OCI-LY3 (cell line): Measurements from ENCODE around the gene ACOX3.

Experiments used
- H2AFZ ChIP-seq: fragments of 200-600, 300-600 bp; shearing (Covaris generic); 2 replicates; pipeline ENCODE4 v1.6.0; 2014; ENCODE audit warnings: antibody characterized with exemption, low read depth, low read length
- H3K27ac ChIP-seq: fragments of 200-600, 300-600 bp; sonication (generic); 2 replicates; pipeline ENCODE4 v1.5.1; 2014; ENCODE audit warnings: mild to moderate bottlenecking, low read length, moderate library complexity, mixed read lengths
- H3K27me3 ChIP-seq: fragments of 200-600, 300-600 bp; sonication (generic); 2 replicates; pipeline ENCODE4 v1.6.1; 2014; ENCODE audit warnings: low read depth, low read length, mixed read lengths
- H3K36me3 ChIP-seq: fragments of 200-600, 300-600 bp; sonication (generic); replicated peaks from 2 replicates; pipeline ENCODE3; 2014; ENCODE audit warnings: low read depth, low read length, mixed read lengths
- H3K4me1 ChIP-seq: fragments of 300-600, 200-600 bp; sonication (generic); 2 replicates; pipeline ENCODE4 v1.6.1; 2014; ENCODE audit warnings: low read length, mixed read lengths
- H3K4me2 ChIP-seq: fragments of 200-600, 300-600 bp; sonication (generic); 2 replicates; pipeline ENCODE4 v1.6.1; 2014; ENCODE audit warnings: low read length, mixed read lengths
- H3K4me3 ChIP-seq: fragments of 300-600, 200-600 bp; sonication (generic); 2 replicates; pipeline ENCODE4 v1.5.1; 2014; ENCODE audit warnings: antibody characterized with exemption, mild to moderate bottlenecking, low read length, moderate library complexity
- H3K79me2 ChIP-seq: fragments of 300-600, 200-600 bp; shearing (Covaris generic); 2 replicates; pipeline ENCODE4 v1.6.1; 2014; ENCODE audit warnings: mild to moderate bottlenecking, low read length, mixed read lengths
- H3K9ac ChIP-seq: fragments of 300-600, 200-600 bp; shearing (Covaris generic); 2 replicates; pipeline ENCODE4 v1.6.0; 2014; ENCODE audit warnings: mild to moderate bottlenecking, low read length, moderate library complexity
- H3K9me3 ChIP-seq: fragments of 200-600, 300-600 bp; shearing (Covaris generic); 2 replicates; pipeline ENCODE4 v1.6.1; 2014; ENCODE audit warnings: low read length, mixed read lengths; ENCODE audit not compliant: insufficient read depth
- H4K20me1 ChIP-seq: fragments of 200-600, 300-600 bp; sonication (generic); 2 replicates; pipeline ENCODE4 v1.6.1; 2016; ENCODE audit warnings: low read length, mixed read lengths; ENCODE audit not compliant: insufficient read depth
- CTCF ChIP-seq: fragments of 200-600, 300-600 bp; sonication (generic); IDR thresholded peaks from 2 replicates; pipeline ENCODE4 v1.5.1; 2014; ENCODE audit warnings: antibody characterized with exemption, low read length, low read depth
- EZH2phosphoT487 ChIP-seq: fragments of 200-600 bp; shearing (Covaris generic); IDR thresholded peaks from 2 replicates; pipeline ENCODE4 v1.6.1; 2018; ENCODE audit warnings: antibody characterized with exemption, mixed run types, low read depth

ACOX3 gene

GRCh38 chr4:8368998-8369397, 71.5 kb downstream of the ACOX3 start:
- H3K9me3 ChIP-seq, result no peaks in the 10 kb centered on the region
- no peak for TF ChIP-seq EZH2phosphoT487
- TF ChIP-seq CTCF, result no peak
- no peaks in the 10 kb centered on the region for H3K79me2 ChIP-seq
- no peak overlapping the region for H2AFZ ChIP-seq
- peaks cover 14% of the 10 kb centered on the region for H3K4me1 ChIP-seq
- H3K4me3 ChIP-seq, result no peak overlapping the region
- H3K27me3 ChIP-seq, result no peaks in the 10 kb centered on the region
- H3K9ac ChIP-seq, result no peak overlapping the region
- H3K4me2 ChIP-seq, result no peak overlapping the region
- H4K20me1 ChIP-seq, result no peaks in the 10 kb centered on the region
- H3K36me3 ChIP-seq, result no peaks in the 10 kb centered on the region
- no peak overlapping the region for H3K27ac ChIP-seq

- H3K4me1 ChIP-seq, result peaks cover 14% of the 10 kb centered on the region
- H2AFZ ChIP-seq, result no peak overlapping the region
- no peak for TF ChIP-seq EZH2phosphoT487
- no peak for TF ChIP-seq CTCF
- H3K9ac ChIP-seq, result no peak overlapping the region
- no peaks in the 10 kb centered on the region for H3K79me2 ChIP-seq
- H3K27ac ChIP-seq, result no peak overlapping the region
- no peak overlapping the region for H3K4me3 ChIP-seq
- H3K36me3 ChIP-seq, result no peaks in the 10 kb centered on the region
- no peaks in the 10 kb centered on the region for H3K27me3 ChIP-seq
- H4K20me1 ChIP-seq, result no peaks in the 10 kb centered on the region
- H3K9me3 ChIP-seq, result no peaks in the 10 kb centered on the region
- no peak overlapping the region for H3K4me2 ChIP-seq
Measured at GRCh38 chr4:8368061-8368481, 72.5 kb downstream of the ACOX3 start.

- H2AFZ ChIP-seq, result no peak overlapping the region
- H3K36me3 ChIP-seq, result no peaks in the 10 kb centered on the region
- no peaks in the 10 kb centered on the region for H3K79me2 ChIP-seq
- H3K9ac ChIP-seq, result no peak overlapping the region
- TF ChIP-seq EZH2phosphoT487 (no peak), CTCF (no peak)
- no peak overlapping the region for H3K27ac ChIP-seq
- peaks cover 14% of the 10 kb centered on the region for H3K4me1 ChIP-seq
- H3K9me3 ChIP-seq, result peaks cover 3% of the 10 kb centered on the region; the same call in 1 of the 2 replicates
- H3K4me3 ChIP-seq, result no peak overlapping the region
- no peak overlapping the region for H3K4me2 ChIP-seq
- no peaks in the 10 kb centered on the region for H3K27me3 ChIP-seq
- no peaks in the 10 kb centered on the region for H4K20me1 ChIP-seq
Measured at GRCh38 chr4:8366601-8367000, 73.9 kb downstream of the ACOX3 start.

GRCh38 chr4:8365951-8366350, 74.6 kb downstream of the ACOX3 start:
- H3K27me3 ChIP-seq, result no peaks in the 10 kb centered on the region
- peaks cover 3% of the 10 kb centered on the region; the same call in 1 of the 2 replicates for H3K9me3 ChIP-seq
- no peaks in the 10 kb centered on the region for H4K20me1 ChIP-seq
- no peak overlapping the region for H3K4me3 ChIP-seq
- H3K4me2 ChIP-seq, result no peak overlapping the region
- H2AFZ ChIP-seq, result no peak overlapping the region
- H3K36me3 ChIP-seq, result no peaks in the 10 kb centered on the region
- H3K9ac ChIP-seq, result no peak overlapping the region
- H3K4me1 ChIP-seq, result peaks cover 12% of the 10 kb centered on the region
- no peak overlapping the region for H3K27ac ChIP-seq
- H3K79me2 ChIP-seq, result no peaks in the 10 kb centered on the region
- TF ChIP-seq CTCF (no peak), EZH2phosphoT487 (no peak)
